ENCODE results near the gene BCL10.

BCL10 gene

GRCh38 chr1:85276215-85276977, at the start of gene BCL10:
Gene BCL10, minus strand, starts transcription at chr1:85276632. Its CDS starts 280 bp downstream, at chr1:85276352.
- Histone ChIP-seq H2AFZ (ENCODE audit: low read depth, low read length) (peak within 1 kb of the TSS; percentile 81), H3K4me3 (ENCODE audit: low read depth in 1 of 2, low read length in 2 of 2) (peak within 1 kb of the TSS; percentile 60 to 86), H3K79me2 (ENCODE audit: insufficient read depth, low read length) (peaks cover 48% of the 10 kb centered on the region), H3K36me3 (ENCODE audit: insufficient read depth, low read length) (peaks cover 6% of the 10 kb centered on the region), H3K9me3 (ENCODE audit: insufficient read depth, low read length, severe bottlenecking) (no peaks in the 10 kb centered on the region), H3K27me3 (ENCODE audit: insufficient read depth, low read length, poor library complexity) (no peaks in the 10 kb centered on the region), H4K20me1 (ENCODE audit: insufficient read depth, low read length) (peaks cover 3% of the 10 kb centered on the region; the same call in 1 of the 2 replicates), H3K4me1 (ENCODE audit: insufficient read depth, low read length) (peaks cover 37% of the 10 kb centered on the region), H3K27ac (ENCODE audit: low read length) (peak within 1 kb of the TSS; percentile 86), H3K9ac (ENCODE audit: low read depth, low read length) (peak within 1 kb of the TSS; percentile 60), H3K4me2 (ENCODE audit: insufficient read depth, low read length) (peak within 1 kb of the TSS; percentile 78)
- DNase-seq, result peak; percentile 98
- ATAC-seq (ENCODE audit: insufficient read depth, low read depth), result peak; percentile 97
- TF ChIP-seq EZH2 (IDR thresholded peaks at IDR 0.05; ENCODE audit: borderline replicate concordance, low read depth, low read length, severe bottlenecking) (no peak), CTCF (IDR thresholded peaks at IDR 0.05; ENCODE audit: borderline replicate concordance, extremely low read depth, low read length, poor library complexity, severe bottlenecking) (no peak)

- H3K9ac ChIP-seq (ENCODE audit: low read depth, low read length), result no peak overlapping the region
- H3K79me2 ChIP-seq (ENCODE audit: insufficient read depth, low read length), result no peaks in the 10 kb centered on the region
- ATAC-seq (ENCODE audit: insufficient read depth, low read depth), result no peak
- H3K27ac ChIP-seq (ENCODE audit: low read length), result no peak overlapping the region
- 0 out of 2 replicates have a peak, but pooled peaks cover 7% of the 10 kb centered on the region for H3K4me1 ChIP-seq (ENCODE audit: insufficient read depth, low read length)
- no peaks in the 10 kb centered on the region for H3K36me3 ChIP-seq (ENCODE audit: insufficient read depth, low read length)
- H3K9me3 ChIP-seq (ENCODE audit: insufficient read depth, low read length, severe bottlenecking), result no peaks in the 10 kb centered on the region
- DNase-seq, result no peak
- TF ChIP-seq CTCF (IDR thresholded peaks at IDR 0.05; ENCODE audit: borderline replicate concordance, extremely low read depth, low read length, poor library complexity, severe bottlenecking), result no peak
- TF ChIP-seq EZH2 (IDR thresholded peaks at IDR 0.05; ENCODE audit: borderline replicate concordance, low read depth, low read length, severe bottlenecking), result no peak
- no peak overlapping the region for H3K4me2 ChIP-seq (ENCODE audit: insufficient read depth, low read length)
- no peaks in the 10 kb centered on the region for H4K20me1 ChIP-seq (ENCODE audit: insufficient read depth, low read length)
- no peak overlapping the region for H3K4me3 ChIP-seq (ENCODE audit: low read depth in 1 of 2, low read length in 2 of 2)
- no peak overlapping the region for H2AFZ ChIP-seq (ENCODE audit: low read depth, low read length)
- no peaks in the 10 kb centered on the region for H3K27me3 ChIP-seq (ENCODE audit: insufficient read depth, low read length, poor library complexity)
Measured at GRCh38 chr1:85325920-85326319, 49.5 kb upstream of the BCL10 start.

GRCh38 chr1:85323770-85324169, 47.3 kb upstream of the BCL10 start:
- DNase-seq (no peak), ATAC-seq (ENCODE audit: insufficient read depth, low read depth) (no peak)
- no peak overlapping the region for H2AFZ ChIP-seq (ENCODE audit: low read depth, low read length)
- H3K4me1 ChIP-seq (ENCODE audit: insufficient read depth, low read length), result no peaks in the 10 kb centered on the region
- no peak overlapping the region for H3K9ac ChIP-seq (ENCODE audit: low read depth, low read length)
- H3K9me3 ChIP-seq (ENCODE audit: insufficient read depth, low read length, severe bottlenecking), result no peaks in the 10 kb centered on the region
- no peak overlapping the region for H3K4me3 ChIP-seq (ENCODE audit: low read depth in 1 of 2, low read length in 2 of 2)
- no peaks in the 10 kb centered on the region for H3K79me2 ChIP-seq (ENCODE audit: insufficient read depth, low read length)
- no peaks in the 10 kb centered on the region for H3K36me3 ChIP-seq (ENCODE audit: insufficient read depth, low read length)
- H3K4me2 ChIP-seq (ENCODE audit: insufficient read depth, low read length), result no peak overlapping the region
- TF ChIP-seq CTCF (IDR thresholded peaks at IDR 0.05; ENCODE audit: borderline replicate concordance, extremely low read depth, low read length, poor library complexity, severe bottlenecking) (no peak), EZH2 (IDR thresholded peaks at IDR 0.05; ENCODE audit: borderline replicate concordance, low read depth, low read length, severe bottlenecking) (no peak)
- no peaks in the 10 kb centered on the region for H4K20me1 ChIP-seq (ENCODE audit: insufficient read depth, low read length)
- no peak overlapping the region for H3K27ac ChIP-seq (ENCODE audit: low read length)
- H3K27me3 ChIP-seq (ENCODE audit: insufficient read depth, low read length, poor library complexity), result peaks cover 4% of the 10 kb centered on the region
